SH-SY5Y (cell line): Measurements from ENCODE around the gene INSIG1.

ENCODE experiments used
- GATA2 ChIP-seq: IDR thresholded peaks from 2 replicates; pipeline ENCODE4 v1.6.1; 2011; ENCODE audit warnings: mild to moderate bottlenecking, low read depth, low read length
- GATA3 ChIP-seq: IDR thresholded peaks from 2 replicates; pipeline ENCODE4 v1.6.1; 2011; ENCODE audit warnings: low read depth, mild to moderate bottlenecking, low read length, moderate library complexity

INSIG1 gene

GRCh38 chr7:155311826-155312537 is 14.3 kb downstream of the INSIG1 start:
- TF ChIP-seq GATA2 (no peak), GATA3 (no peak)

- TF ChIP-seq GATA2 (no peak), GATA3 (no peak)
Measured at GRCh38 chr7:155312633-155313032, 15.0 kb downstream of the INSIG1 start.

GRCh38 chr7:155313096-155313495 is 15.4 kb downstream of the INSIG1 start:
- no peak for TF ChIP-seq GATA2
- no peak for TF ChIP-seq GATA3

- TF ChIP-seq GATA2 = no peak
- no peak for TF ChIP-seq GATA3
Measured at GRCh38 chr7:155315977-155316376, 18.3 kb downstream of the INSIG1 start.

- TF ChIP-seq GATA3 (no peak), GATA2 (no peak)
Measured at GRCh38 chr7:155316427-155317113, 18.9 kb downstream of the INSIG1 start.

DNA sequence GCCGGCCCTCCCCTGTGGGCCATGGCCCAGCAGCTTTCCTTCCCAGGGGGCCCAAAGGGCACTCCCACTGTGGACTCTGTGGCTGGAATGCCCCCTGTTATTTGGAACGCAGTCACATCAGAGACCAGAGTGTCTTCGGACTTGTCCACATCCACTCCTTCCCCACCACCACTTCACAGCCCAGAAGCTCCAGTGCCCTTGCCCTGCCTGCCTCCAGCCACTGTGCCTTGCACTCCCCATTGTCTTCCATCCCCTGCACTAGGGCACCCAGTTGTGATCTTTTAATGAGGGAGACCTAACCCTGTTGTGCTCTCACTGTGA is 19.4 kb downstream of the INSIG1 start:
- TF ChIP-seq GATA3 = no peak
- TF ChIP-seq GATA2 = no peak

DNA sequence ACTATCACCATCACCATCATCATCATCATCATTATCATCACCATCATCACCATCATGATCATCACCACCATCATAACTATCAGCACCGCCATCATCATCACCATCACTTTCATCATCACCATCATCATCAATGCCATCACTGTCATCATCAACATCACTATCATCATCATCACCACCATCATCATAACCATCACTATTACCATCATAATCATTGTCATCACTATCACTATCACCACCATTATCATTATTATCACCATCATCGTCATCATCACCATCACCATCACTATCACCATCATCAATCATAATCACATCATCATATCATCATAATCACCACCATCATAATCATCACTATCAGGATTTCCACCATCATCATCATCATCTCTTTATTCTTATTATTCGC is 20.6 kb downstream of the INSIG1 start:
- TF ChIP-seq GATA3 = no peak
- no peak for TF ChIP-seq GATA2

- no peak for TF ChIP-seq GATA2
- no peak for TF ChIP-seq GATA3
Measured at GRCh38 chr7:155322530-155322929, 24.9 kb downstream of the INSIG1 start.

- TF ChIP-seq GATA2 (no peak), GATA3 (no peak)
Measured at GRCh38 chr7:155323001-155323638, 25.4 kb downstream of the INSIG1 start.

GRCh38 chr7:155324012-155324917 is 26.6 kb downstream of the INSIG1 start:
- no peak for TF ChIP-seq GATA3
- TF ChIP-seq GATA2 = peak; percentile 66; the same call in 1 of the 2 replicates

- TF ChIP-seq GATA3 (no peak), GATA2 (no peak)
Measured at GRCh38 chr7:155324918-155325235, 27.2 kb downstream of the INSIG1 start.

- TF ChIP-seq GATA2 = no peak
- TF ChIP-seq GATA3 = no peak
Measured at GRCh38 chr7:155326385-155326784, 28.7 kb downstream of the INSIG1 start.

DNA sequence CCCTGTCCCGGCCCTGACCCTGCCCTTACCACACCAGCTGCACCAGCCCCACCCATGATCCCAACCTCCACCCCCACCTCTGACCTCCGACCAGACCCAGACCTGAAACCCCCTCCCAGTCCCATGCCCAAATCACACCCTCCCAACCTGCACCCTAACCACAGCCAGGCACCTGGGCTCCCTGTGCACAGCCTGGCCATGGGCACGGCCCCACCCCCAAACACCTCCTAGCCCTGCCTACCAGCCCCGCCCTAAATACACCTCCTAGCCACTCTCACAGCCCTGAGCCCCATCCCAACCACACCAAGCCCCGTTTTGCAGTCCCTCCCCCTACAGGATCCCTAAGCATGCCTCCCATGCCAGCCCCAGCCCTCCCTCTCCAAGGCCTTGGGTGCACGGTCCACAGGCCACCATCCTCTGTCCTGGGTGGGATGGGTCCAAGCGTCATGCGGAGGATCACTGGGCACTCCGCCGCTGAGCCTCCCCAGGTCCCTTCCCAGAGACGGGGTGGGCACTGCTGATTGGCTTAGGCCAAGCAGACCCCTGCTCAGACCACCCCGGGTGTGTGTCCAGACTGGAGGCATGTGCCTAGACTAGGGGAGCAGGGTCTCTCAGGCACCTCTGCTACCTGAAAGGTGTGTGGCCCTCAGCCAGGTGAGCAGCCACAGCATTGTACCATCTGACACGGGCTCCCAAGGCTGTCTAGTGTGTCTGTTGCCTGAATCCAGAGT is 30.1 kb downstream of the INSIG1 start:
- TF ChIP-seq GATA3 (no peak), GATA2 (no peak)
